HG03469 (cell line): Measurements from ENCODE around the gene NYAP2.

ENCODE experiments used
- ATAC-seq: cut with Tn5 transposase; IDR thresholded peaks from one replicate; pipeline ENCODE4 v1.9.1; 2021; ENCODE audit warnings: mild to moderate bottlenecking, moderate library complexity, moderate number of reproducible peaks; ENCODE audit not compliant: unreplicated experiment

The NYAP2 gene

DNA sequence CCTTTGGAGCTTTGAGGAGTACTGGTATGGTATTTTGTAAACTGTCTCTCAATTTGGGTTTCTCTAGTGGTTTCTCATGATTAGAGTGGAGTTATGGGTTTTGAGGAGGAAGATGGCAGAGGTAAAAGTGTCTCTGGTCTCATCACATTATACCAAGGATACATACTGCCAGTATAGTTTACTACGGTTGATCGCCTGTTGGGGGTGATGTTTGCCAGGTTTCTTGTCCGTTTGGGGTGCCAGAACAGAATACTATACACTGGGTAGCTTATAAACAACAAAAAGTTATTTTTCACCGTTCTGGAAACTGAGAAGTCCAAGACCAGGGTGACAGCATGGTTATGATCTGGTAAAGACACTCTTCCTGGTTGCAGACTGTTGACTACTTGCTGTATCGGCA is 293.7 kb downstream of the NYAP2 start:
- no peak for ATAC-seq

DNA sequence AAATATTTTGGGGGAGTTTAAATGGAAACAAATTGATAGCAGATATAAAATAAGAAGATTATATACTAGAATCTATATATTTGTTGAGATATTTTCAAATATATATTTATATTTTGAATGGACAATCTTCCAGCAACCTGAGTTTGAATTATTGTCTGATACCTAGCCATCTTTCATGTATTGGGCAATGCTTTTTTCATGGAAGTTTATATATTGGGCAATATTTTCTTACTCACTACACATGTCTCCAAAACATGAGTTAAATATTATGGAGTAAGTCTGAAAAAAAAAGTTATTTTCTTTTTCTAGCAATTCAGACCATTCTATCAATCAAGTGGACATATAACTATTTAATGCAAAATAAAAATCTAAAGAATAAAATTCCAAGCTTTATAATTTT is 295.2 kb downstream of the NYAP2 start:
- ATAC-seq, result no peak

DNA sequence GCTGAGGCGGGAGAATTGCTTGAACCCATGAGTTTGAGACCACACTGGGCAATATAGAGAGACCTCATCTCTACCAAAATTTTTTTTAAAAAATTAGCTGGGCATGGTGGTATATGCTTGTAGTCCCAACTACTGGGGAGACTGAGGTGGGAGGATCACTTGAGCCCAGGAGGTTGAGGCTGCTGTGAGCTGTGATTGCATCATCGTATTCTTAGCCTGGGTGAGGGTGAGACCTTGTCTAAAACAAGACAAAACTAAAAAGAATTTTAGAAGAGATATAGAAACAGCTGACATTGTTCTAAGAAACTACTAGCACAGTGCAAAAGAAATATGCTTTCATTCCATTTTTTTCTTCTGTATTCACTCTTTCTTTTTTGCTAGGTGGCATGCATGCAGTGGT is 298.4 kb downstream of the NYAP2 start:
- no peak for ATAC-seq
